ENCODE results near the gene KRAS. TPM values are rescaled to one million over a fixed set of nuclear protein-coding genes. Genes with fewer than 3 reads are reported as not detected.

The KRAS gene
- total RNA-seq, 1 donor from 2014 or later, result 10.8 TPM

DNA sequence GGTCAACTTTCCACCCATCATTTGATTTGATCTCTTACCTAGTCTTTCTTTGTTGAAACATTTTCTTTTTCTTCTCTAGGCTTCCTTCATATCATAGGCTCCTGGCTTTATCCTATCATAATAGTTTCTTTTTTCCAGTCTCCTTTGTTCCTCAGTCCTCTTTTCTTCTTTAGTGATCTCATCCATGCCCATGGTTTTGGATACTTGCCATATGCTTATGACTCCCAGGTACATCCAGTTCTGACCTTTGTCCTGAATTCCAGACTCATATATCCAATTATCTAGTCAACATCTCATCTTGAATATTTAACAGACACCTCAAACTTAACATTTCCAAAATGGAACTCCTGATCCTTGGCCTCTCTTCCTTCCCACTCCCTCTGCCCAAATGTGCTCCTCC is 36.1 kb upstream of the KRAS start:
- Histone ChIP-seq H3K27ac (replicated peaks) (no peak overlapping the region), H3K4me3 (no peak overlapping the region), H3K36me3 (no peaks in the 10 kb centered on the region), H3K4me1 (no peaks in the 10 kb centered on the region), H3K9me3 (replicated peaks) (peaks cover 13% of the 10 kb centered on the region), H3K27me3 (ENCODE audit: low read depth) (no peaks in the 10 kb centered on the region)
- TF ChIP-seq, protein P1, sequence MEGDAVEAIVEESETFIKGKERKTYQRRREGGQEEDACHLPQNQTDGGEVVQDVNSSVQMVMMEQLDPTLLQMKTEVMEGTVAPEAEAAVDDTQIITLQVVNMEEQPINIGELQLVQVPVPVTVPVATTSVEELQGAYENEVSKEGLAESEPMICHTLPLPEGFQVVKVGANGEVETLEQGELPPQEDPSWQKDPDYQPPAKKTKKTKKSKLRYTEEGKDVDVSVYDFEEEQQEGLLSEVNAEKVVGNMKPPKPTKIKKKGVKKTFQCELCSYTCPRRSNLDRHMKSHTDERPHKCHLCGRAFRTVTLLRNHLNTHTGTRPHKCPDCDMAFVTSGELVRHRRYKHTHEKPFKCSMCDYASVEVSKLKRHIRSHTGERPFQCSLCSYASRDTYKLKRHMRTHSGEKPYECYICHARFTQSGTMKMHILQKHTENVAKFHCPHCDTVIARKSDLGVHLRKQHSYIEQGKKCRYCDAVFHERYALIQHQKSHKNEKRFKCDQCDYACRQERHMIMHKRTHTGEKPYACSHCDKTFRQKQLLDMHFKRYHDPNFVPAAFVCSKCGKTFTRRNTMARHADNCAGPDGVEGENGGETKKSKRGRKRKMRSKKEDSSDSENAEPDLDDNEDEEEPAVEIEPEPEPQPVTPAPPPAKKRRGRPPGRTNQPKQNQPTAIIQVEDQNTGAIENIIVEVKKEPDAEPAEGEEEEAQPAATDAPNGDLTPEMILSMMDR (IDR thresholded peaks at IDR 0.05; ENCODE audit: borderline replicate concordance), result no peak
- intact Hi-C loops (cut with micrococcal nuclease), result no loop called here
- DNase-seq, result no peak

DNA sequence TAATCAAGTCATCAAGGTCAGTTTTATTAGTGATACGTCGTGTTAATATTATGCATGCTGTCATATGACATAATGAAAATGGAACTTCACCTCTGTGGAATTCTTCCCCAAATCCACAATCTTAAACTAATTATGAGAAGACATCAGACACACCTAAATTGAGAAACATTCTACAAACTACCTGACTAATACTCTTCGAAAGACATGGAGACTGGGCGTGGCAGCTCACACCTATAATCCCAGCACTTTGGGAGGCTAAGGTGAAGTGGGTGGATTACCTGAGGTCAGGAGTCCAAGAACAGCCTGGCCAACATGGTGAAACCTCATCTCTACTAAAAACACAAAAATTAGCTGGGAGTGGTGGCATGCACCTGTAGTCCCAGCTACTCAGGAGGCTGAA is 33.3 kb upstream of the KRAS start:
- Histone ChIP-seq H3K4me1 (no peaks in the 10 kb centered on the region), H3K36me3 (no peaks in the 10 kb centered on the region), H3K9me3 (replicated peaks) (peaks cover 3% of the 10 kb centered on the region), H3K27me3 (ENCODE audit: low read depth) (no peaks in the 10 kb centered on the region), H3K4me3 (no peak overlapping the region), H3K27ac (replicated peaks) (no peak overlapping the region)
- TF ChIP-seq, protein P1 (IDR thresholded peaks at IDR 0.05; ENCODE audit: borderline replicate concordance), result no peak
- intact Hi-C loops (cut with micrococcal nuclease), result no loop called here
- DNase-seq, result no peak

DNA sequence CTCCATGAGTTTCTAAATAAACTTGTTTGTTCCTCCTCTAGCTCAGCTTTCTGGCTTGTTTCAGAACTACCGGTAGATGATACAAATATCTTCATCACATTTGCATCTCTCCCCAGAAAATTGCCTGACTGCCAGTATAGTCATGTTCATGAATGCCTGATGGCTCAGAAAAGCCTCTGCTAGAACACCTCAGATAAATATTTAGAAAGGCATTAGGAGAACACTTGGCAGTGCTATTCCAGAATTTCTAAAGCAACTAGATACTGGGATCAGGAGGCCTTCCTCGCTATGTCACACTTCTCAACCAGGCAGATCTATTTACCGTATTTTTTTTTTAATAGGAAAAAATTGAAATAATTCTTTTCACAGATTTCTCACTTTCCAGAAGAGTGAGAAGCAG is 32.3 kb upstream of the KRAS start:
- DNase-seq, result no peak
- Histone ChIP-seq H3K27me3 (ENCODE audit: low read depth) (no peaks in the 10 kb centered on the region), H3K4me3 (no peak overlapping the region), H3K9me3 (replicated peaks) (no peaks in the 10 kb centered on the region), H3K4me1 (no peaks in the 10 kb centered on the region), H3K36me3 (no peaks in the 10 kb centered on the region), H3K27ac (replicated peaks) (no peak overlapping the region)
- intact Hi-C loops (cut with micrococcal nuclease), result no loop called here
- TF ChIP-seq, protein P1 (IDR thresholded peaks at IDR 0.05; ENCODE audit: borderline replicate concordance), result no peak

DNA sequence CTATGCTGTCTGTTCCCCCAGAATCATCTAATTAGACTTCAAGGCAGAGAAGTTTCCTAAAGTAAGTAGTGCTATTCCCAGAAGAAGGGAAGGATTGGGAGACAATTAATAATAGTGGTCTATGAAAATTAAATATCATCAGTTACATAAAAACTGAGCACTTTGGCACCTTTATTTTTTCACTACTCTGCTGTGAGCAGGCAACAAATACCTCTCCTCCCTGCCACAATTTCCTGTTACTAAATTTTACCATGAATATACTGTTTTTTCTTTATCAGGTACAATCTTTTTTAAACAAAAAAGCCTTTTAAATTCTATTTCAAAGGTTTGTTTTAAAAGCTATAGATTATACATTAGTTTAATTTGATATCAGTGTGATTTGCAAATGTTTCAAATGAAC is 29.4 kb upstream of the KRAS start:
- no peak overlapping the region for H3K4me3 ChIP-seq
- no peaks in the 10 kb centered on the region for H3K27me3 ChIP-seq (ENCODE audit: low read depth)
- no peak overlapping the region for H3K27ac ChIP-seq (replicated peaks)
- peaks cover 5% of the 10 kb centered on the region for H3K4me1 ChIP-seq
- DNase-seq, result no peak
- no peaks in the 10 kb centered on the region for H3K36me3 ChIP-seq
- TF ChIP-seq, protein P1 (IDR thresholded peaks at IDR 0.05; ENCODE audit: borderline replicate concordance), result no peak
- intact Hi-C loops (cut with micrococcal nuclease), result no loop called here
- no peaks in the 10 kb centered on the region for H3K9me3 ChIP-seq (replicated peaks)

DNA sequence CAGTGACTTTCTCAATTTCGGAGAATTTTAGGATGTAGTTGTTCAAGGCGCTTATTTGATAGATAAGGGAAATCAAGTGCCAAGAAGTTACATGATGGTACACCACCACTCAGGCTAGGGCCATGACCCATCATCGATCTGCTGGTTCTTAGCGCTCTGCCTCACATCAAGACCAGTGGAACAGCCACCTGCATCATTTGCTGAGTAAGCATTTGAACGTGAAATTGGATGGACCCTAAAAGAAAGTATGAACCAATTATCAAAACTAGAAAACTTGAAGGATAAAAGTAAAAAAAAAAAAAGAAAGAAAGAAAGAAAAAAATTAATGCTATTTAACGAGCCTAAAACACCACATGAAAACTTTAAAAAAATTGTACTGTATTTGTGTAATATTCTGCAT is 27.5 kb upstream of the KRAS start:
- peaks cover 5% of the 10 kb centered on the region for H3K4me1 ChIP-seq
- H3K4me3 ChIP-seq, result no peak overlapping the region
- no peak for DNase-seq
- no peak overlapping the region for H3K27ac ChIP-seq (replicated peaks)
- H3K9me3 ChIP-seq (replicated peaks), result no peaks in the 10 kb centered on the region
- no peaks in the 10 kb centered on the region for H3K36me3 ChIP-seq
- TF ChIP-seq, protein P1 (IDR thresholded peaks at IDR 0.05; ENCODE audit: borderline replicate concordance), result no peak
- intact Hi-C loops (cut with micrococcal nuclease), result no loop called here
- no peaks in the 10 kb centered on the region for H3K27me3 ChIP-seq (ENCODE audit: low read depth)

Measured in left ventricle myocardium inferior (tissue), 1 donor.